Mucosa of descending colon (tissue), 3 donors: ENCODE data around the gene CUL7. TPM values are rescaled to one million over a fixed set of nuclear protein-coding genes. Genes with fewer than 3 reads are reported as not detected.

Experiments used
- ATAC-seq: fragments of 200-7000 bp; cut with Tn5 transposase; one replicate; pipeline ENCODE4 v1.9.1; 2020; ENCODE audit warnings: mild to moderate bottlenecking, moderate library complexity
- DNase-seq, 3 donors: peaks; one replicate each; pipeline ENCODE4 v3.0.0-alpha.2; 2020
- H3K36me3 ChIP-seq: fragments of 200-600 bp; one replicate; pipeline ENCODE4 v1.8.0; 2021; ENCODE audit warnings: low read depth, mild to moderate bottlenecking
- H3K4me1 ChIP-seq: fragments of 200-600 bp; one replicate; pipeline ENCODE4 v1.8.0; 2021; ENCODE audit warnings: low read depth, mild to moderate bottlenecking
- H3K4me3 ChIP-seq: fragments of 200-600 bp; one replicate; pipeline ENCODE4 v1.8.0; 2021; ENCODE audit warnings: mild to moderate bottlenecking
- H3K9me3 ChIP-seq: fragments of 200-600 bp; one replicate; pipeline ENCODE4 v1.8.0; 2021; ENCODE audit warnings: mild to moderate bottlenecking
- intact Hi-C, 2 donors: fragments of 100-400 bp; cut with DNase I in 1 of 2; cut with micrococcal nuclease in 1 of 2; formaldehyde crosslinking; loops; one replicate each; pipeline versions ENCODE4 v1.11.0 to v1.11.1; 2022; cut with DNase I, micrococcal nuclease
- total RNA-seq, 3 donors: library from RNA; stranded (reverse); fragmentation: NEBNext Ultra II Directional in 2 of 3; extraction: Animal tissue kit (Norgen Biotek cat#: 25700) in 2 of 3; gene quantifications; one replicate each; pipeline versions ENCODE4 v1.2.1 to v1.2.4, GENCODE V29; 2021 to 2023
- TF ChIP-seq, protein P1 (sequence below): fragments of 200-600 bp; IDR thresholded peaks from one replicate; pipeline ENCODE4 v1.8.0; 2022; ENCODE audit warnings: antibody characterized with exemption, mild to moderate bottlenecking
- donor health status: DM: no; HTN: no; CAD: no; lungs with moderate emphysema.
- donor health status: DM: no; HTN: no; CAD: no.
- donor health status: DM: no; HTN: yes; CAD: no.

The CUL7 gene
- total RNA-seq, 3 donors from 2014 or later: 15.1 to 16.2 (median 15.3) TPM

DNA sequence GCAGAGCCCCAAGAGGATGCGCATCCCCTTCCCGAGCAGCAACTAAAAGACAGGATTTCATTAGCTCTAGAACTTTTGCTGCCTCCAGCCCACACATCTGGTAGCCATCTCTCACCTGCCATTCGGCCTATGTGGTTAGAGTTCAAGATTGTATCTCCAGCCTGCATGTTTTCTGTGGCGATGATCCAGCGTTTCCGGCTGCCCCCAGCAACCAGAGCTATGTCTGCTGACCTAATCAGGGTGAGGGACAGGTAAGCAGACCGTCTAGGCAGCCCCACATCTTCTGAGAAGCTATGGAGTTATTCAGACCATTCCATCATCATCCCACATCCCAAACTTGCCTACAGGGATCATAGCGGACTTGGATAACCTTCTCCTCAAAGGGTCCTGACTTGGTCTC, 2.3 kb upstream of the CUL7 start:
- no peaks in the 10 kb centered on the region for H3K9me3 ChIP-seq
- ATAC-seq: no peak
- no peak overlapping the region for H3K4me3 ChIP-seq
- H3K36me3 ChIP-seq: no peaks in the 10 kb centered on the region
- TF ChIP-seq, protein P1, sequence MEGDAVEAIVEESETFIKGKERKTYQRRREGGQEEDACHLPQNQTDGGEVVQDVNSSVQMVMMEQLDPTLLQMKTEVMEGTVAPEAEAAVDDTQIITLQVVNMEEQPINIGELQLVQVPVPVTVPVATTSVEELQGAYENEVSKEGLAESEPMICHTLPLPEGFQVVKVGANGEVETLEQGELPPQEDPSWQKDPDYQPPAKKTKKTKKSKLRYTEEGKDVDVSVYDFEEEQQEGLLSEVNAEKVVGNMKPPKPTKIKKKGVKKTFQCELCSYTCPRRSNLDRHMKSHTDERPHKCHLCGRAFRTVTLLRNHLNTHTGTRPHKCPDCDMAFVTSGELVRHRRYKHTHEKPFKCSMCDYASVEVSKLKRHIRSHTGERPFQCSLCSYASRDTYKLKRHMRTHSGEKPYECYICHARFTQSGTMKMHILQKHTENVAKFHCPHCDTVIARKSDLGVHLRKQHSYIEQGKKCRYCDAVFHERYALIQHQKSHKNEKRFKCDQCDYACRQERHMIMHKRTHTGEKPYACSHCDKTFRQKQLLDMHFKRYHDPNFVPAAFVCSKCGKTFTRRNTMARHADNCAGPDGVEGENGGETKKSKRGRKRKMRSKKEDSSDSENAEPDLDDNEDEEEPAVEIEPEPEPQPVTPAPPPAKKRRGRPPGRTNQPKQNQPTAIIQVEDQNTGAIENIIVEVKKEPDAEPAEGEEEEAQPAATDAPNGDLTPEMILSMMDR: no peak
- DNase-seq: peak in 1 of 3 donors; percentile 25
- intact Hi-C loops: no loop called here
- peaks cover 19% of the 10 kb centered on the region for H3K4me1 ChIP-seq

DNA sequence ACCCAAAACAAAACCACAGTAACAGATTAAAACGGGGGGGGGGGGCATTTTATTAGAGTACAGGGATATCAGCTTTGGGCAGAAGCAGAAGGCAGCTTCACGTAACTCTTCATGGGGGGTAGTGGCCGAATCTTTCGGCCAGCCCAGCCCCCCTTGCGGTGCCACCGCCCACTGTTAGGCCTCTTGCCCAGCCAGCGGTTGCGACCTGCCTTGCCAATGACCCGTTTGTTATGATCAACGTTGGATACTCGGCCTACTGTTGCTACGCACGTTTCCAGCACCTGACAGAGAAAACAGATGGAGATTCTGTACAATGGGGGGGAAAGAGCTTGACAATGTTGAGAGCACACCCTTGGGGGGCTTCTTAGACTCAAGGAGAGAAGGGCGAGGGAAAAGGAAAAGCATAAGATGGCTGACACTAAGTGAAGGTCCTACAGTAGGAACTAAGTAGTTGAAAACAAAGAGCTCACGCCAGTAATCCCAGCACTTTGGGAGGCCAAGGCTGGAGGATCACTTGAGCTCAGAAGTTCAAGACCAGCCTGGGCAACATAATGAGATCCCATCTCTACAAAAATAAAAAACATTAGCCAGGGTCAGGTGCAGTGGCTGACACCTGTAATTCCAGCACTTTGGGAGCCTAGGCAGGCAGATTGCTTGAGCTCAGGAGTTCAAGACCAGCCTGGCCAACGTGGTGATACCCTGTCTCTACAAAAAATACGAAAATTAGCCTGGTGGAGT, 724 bp upstream of the CUL7 start:
- TF ChIP-seq, protein P1: no peak
- Histone ChIP-seq H3K4me3 (no peak overlapping the region), H3K36me3 (no peaks in the 10 kb centered on the region), H3K9me3 (no peaks in the 10 kb centered on the region), H3K4me1 (peaks cover 9% of the 10 kb centered on the region)
- ATAC-seq (no peak), DNase-seq (peak; percentile 19 to 61 (median 56))
- intact Hi-C loops: no loop called here

DNA sequence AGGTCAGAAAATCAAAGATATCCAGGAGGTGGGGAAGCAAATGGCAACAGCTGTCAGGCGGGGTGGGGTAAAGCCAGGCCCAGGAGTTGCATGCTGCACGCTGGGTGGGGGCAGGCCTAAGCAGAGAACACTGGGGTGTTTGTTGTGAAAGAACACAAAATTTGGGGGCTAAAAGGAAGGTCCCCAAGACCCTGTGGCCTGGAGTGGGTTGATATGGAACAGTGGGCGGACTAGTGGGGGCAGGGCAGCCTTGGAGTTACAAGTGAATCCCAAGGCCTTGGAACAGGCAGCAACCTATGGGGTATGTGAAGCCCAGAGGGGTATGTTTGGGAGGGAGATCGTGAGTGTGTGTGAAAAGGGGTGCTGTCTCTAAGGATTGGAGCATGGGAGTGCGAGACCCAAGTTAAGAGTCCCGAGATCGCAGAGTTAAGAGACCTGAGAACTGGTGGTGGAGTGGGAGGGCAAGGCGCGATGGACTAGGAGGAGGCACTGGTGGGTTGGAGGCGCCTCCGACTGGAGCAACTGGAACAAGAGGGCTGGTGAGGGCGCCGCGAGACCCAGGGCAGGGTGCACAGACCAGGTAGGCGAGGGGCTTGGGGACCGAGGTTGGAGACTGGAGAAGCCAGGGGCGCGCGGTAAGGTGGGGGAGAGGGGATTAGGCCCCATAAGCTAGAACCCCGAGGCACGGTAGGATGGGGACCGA, 658 bp downstream of the CUL7 start:
- Histone ChIP-seq H3K4me3 (peak overlapping the region; percentile 37), H3K36me3 (no peaks in the 10 kb centered on the region), H3K9me3 (no peaks in the 10 kb centered on the region), H3K4me1 (peaks cover 4% of the 10 kb centered on the region)
- intact Hi-C loops: no loop called here
- TF ChIP-seq, protein P1: no peak
- DNase-seq (peak; percentile 50 to 62 (median 59)), ATAC-seq (peak; percentile 48)

DNA sequence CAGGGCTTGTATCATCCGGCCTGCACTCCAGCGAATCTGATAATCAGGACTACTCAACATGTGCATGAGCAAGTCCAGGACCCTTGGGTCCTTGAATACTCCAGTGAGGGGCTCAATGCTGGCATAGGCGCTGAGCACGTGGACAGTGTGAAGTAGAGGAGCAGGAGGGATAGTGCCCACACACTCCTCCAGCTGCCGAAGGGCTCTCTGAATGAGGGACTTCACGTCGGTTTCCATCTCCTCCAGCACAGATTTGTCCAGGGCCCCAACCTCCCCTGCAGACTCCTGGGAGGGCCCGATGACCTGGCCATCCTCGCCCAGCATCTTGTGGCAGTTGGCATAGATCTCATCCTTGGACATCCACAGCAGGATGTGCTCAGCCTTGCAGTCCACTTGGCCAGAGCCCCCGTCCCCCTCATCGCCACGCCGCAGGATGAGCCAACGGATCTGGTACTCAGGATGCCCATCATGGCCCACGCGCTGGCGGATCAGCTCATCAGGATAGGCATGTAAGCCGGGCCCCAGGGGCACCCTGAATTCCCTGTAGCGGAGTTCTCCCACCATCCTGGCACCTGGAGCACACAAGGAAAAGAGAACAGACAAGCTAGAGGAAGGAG, 1.3 kb downstream of the CUL7 start:
- H3K4me1 ChIP-seq: peaks cover 4% of the 10 kb centered on the region
- DNase-seq (peak in 2 of 3 donors; percentile 49 to 68), ATAC-seq (no peak)
- TF ChIP-seq, protein P1: no peak
- no peak overlapping the region for H3K4me3 ChIP-seq
- H3K9me3 ChIP-seq: no peaks in the 10 kb centered on the region
- H3K36me3 ChIP-seq: no peaks in the 10 kb centered on the region
- intact Hi-C loops: no loop called here

DNA sequence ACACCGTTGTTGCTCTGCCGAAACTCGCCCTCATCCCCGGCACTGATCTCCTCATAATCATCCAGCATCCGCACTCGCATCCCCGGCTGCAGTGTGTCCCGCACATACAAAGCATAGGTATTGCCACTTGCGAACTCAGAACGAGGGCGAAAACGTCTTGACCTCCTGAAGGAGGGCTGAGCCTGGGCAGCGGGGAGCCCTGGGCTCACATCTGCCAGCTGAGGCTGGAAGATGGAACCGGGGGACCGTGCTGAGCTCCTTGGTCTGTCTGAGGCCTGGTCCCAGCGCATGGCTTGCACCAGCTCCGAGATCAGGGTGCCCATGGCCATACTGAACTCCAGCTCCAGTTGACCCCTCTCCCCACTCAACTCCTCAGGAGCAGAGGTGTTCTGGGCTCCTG, 2.7 kb downstream of the CUL7 start:
- no peaks in the 10 kb centered on the region for H3K36me3 ChIP-seq
- intact Hi-C loops: no loop called here
- no peak for DNase-seq
- H3K9me3 ChIP-seq: no peaks in the 10 kb centered on the region
- ATAC-seq: no peak
- no peak overlapping the region for H3K4me3 ChIP-seq
- peaks cover 4% of the 10 kb centered on the region for H3K4me1 ChIP-seq
- TF ChIP-seq, protein P1: no peak
